K562 (cell line): ENCODE measurements around the gene DCDC2. TPM values are rescaled to one million over a fixed set of nuclear protein-coding genes. Genes with fewer than 3 reads are reported as not detected.

Experiments
- ATAC-seq: fragments of 200-7000 bp; cut with Tn5 transposase; 3 replicates; pipeline ENCODE4 v1.9.1; 2020; ENCODE audit warnings: moderate library complexity
- BruUV-seq: library from RNA; stranded (reverse); fragments of 400-500 nt; replicated peaks from 2 replicates; lab custom pipeline; 2021; lab: Mats Ljungman, UMichigan
- CTCF ChIA-PET: fragments of 300-600 bp; formaldehyde crosslinking; extraction: SDS; loops from one replicate; lab custom pipeline; 2021; ENCODE audit warnings: low intra/inter-chr PET ratio; lab: Yijun Ruan, JAX
- POLR2A ChIA-PET: fragments of 300-600, 350-650 bp; sonication (Branson Sonifier 250); formaldehyde crosslinking; extraction: SDS; loops from one replicate; lab custom pipeline; 2021; ENCODE audit warnings: antibody characterized with exemption, inconsistent platforms; lab: Yijun Ruan, JAX
- DNase-seq, 4 experiments: peaks; one replicate each; pipeline versions ENCODE4 v3.0.0 to v3.0.0-alpha.2; 2011 to 2018; ENCODE audit warnings: low spot score in 3 of 4, mixed read lengths in 3 of 4; ENCODE audit errors: extremely low read depth in 1 of 4
- FAIRE-seq: peaks from 2 replicates; lab custom pipeline; 2011; peaks lifted over from hg19 to GRCh38; lab: Jason Lieb, UNC
- H2AFZ ChIP-seq: 2 replicates; pipeline ENCODE4 v1.6.0; 2011; ENCODE audit warnings: low read depth, low read length, control low read depth, inconsistent platforms
- H3K27ac ChIP-seq: fragments of 200-600 bp; 3 replicates; pipeline ENCODE4 v1.8.0; 2011; ENCODE audit warnings: low read depth, mild to moderate bottlenecking, control low read depth, inconsistent platforms, low read length, moderate library complexity, mixed read lengths; ENCODE audit errors: extremely low read depth
- H3K27me3 ChIP-seq, 2 experiments: fragments of 300-600 bp in 1 of 2; 2 replicates in 1 of 2; 3 replicates in 1 of 2; pipeline versions ENCODE4 v1.6.0 to v1.8.0; 2011; ENCODE audit warnings: inconsistent platforms in 2 of 2, low read length in 2 of 2, mild to moderate bottlenecking in 1 of 2, mixed read lengths in 1 of 2, moderate library complexity in 1 of 2; ENCODE audit not compliant: control insufficient read depth in 2 of 2, insufficient read depth in 2 of 2
- H3K36me3 ChIP-seq: fragments of 300-600 bp; 3 replicates; pipeline ENCODE4 v1.8.0; 2011; ENCODE audit warnings: mild to moderate bottlenecking, low read length, inconsistent platforms; ENCODE audit not compliant: control insufficient read depth, insufficient read depth
- H3K4me1 ChIP-seq, 2 experiments: fragments of 200-600 bp in 1 of 2; replicated peaks in 1 of 2; 2 replicates in 1 of 2; 3 replicates in 1 of 2; pipeline versions ENCODE4 v1.5.1 to v1.8.0; 2011; ENCODE audit warnings: inconsistent platforms in 2 of 2, low read length in 2 of 2, mild to moderate bottlenecking in 1 of 2, mixed read lengths in 1 of 2, moderate library complexity in 1 of 2; ENCODE audit not compliant: control insufficient read depth in 2 of 2, insufficient read depth in 2 of 2
- H3K4me2 ChIP-seq: 2 replicates; pipeline ENCODE4 v1.6.1; 2011; ENCODE audit warnings: low read length, control low read depth, inconsistent platforms, mixed read lengths; ENCODE audit not compliant: insufficient read depth
- H3K4me3 ChIP-seq: fragments of 200-600 bp; sonication (generic), shearing (Covaris generic); 2 replicates; pipeline ENCODE4 v1.5.1; 2016; ENCODE audit warnings: control low read depth, inconsistent platforms
- H3K79me2 ChIP-seq: fragments of 200-600 bp; 3 replicates; pipeline ENCODE4 v1.8.0; 2011; ENCODE audit warnings: low read length, inconsistent platforms; ENCODE audit not compliant: control insufficient read depth, insufficient read depth
- H3K9ac ChIP-seq, 2 experiments: 2 replicates each; pipeline versions ENCODE4 v1.6.0 to v1.6.1; 2011; ENCODE audit warnings: low read depth in 2 of 2, low read length in 2 of 2, control low read depth in 1 of 2, inconsistent platforms in 1 of 2, mild to moderate bottlenecking in 1 of 2, mixed read lengths in 1 of 2; ENCODE audit not compliant: insufficient read depth in 1 of 2
- H3K9me1 ChIP-seq: one replicate; pipeline ENCODE4 v1.6.0; 2011; ENCODE audit warnings: inconsistent platforms, mild to moderate bottlenecking, low read length, moderate library complexity; ENCODE audit not compliant: control insufficient read depth, insufficient read depth
- H3K9me3 ChIP-seq: replicated peaks from 2 replicates; pipeline ENCODE4 v1.5.1; 2011; ENCODE audit warnings: low read depth, low read length, inconsistent platforms; ENCODE audit not compliant: control insufficient read depth, insufficient read depth
- H4K20me1 ChIP-seq: replicated peaks from 2 replicates; pipeline ENCODE4 v1.6.1; 2011; ENCODE audit warnings: low read length, inconsistent platforms, mixed read lengths; ENCODE audit not compliant: control insufficient read depth, insufficient read depth
- E2F6 ChIP-seq, 2 experiments: IDR thresholded peaks; 2 replicates each; pipeline ENCODE4 v1.6.1; 2011; ENCODE audit warnings: borderline replicate concordance in 1 of 2, control low read depth in 1 of 2, low read depth in 1 of 2, low read length in 1 of 2, mild to moderate bottlenecking in 1 of 2, mixed read lengths in 1 of 2, moderate library complexity in 1 of 2; ENCODE audit not compliant: insufficient read depth in 1 of 2, insufficient read length in 1 of 2, poor library complexity in 1 of 2, severe bottlenecking in 1 of 2; ENCODE audit errors: extremely low read depth in 1 of 2
- JUN ChIP-seq, 2 experiments: sonication (generic) in 1 of 2; formaldehyde crosslinking in 1 of 2; IDR thresholded peaks; 2 replicates each; pipeline versions ENCODE4 v1.6.1 to v1.8.0; 2012 to 2022; ENCODE audit warnings: borderline replicate concordance in 2 of 2, mild to moderate bottlenecking in 2 of 2, improper control_type of control experiment in 1 of 2, low read depth in 1 of 2, low read length in 1 of 2, missing genetic modification reagents in 1 of 2
- KLF1 ChIP-seq: fragments of 450-650 bp; IDR thresholded peaks from 2 replicates; pipeline ENCODE4 v1.6.1; 2016; ENCODE audit warnings: missing genetic modification characterization, missing compliant biosample characterization
- MAFF ChIP-seq: IDR thresholded peaks from 2 replicates; pipeline ENCODE4 v1.6.1; 2012; ENCODE audit warnings: low read length, improper control_type of control experiment
- NBN ChIP-seq: fragments of 450-650 bp; IDR thresholded peaks from 2 replicates; pipeline ENCODE4 v1.6.1; 2016; ENCODE audit warnings: low read depth, mild to moderate bottlenecking
- NONO ChIP-seq, 2 experiments: fragments of 200-400 bp in 1 of 2; fragments of 450-650 bp in 1 of 2; formaldehyde crosslinking in 1 of 2; IDR thresholded peaks; 2 replicates each; pipeline ENCODE4 v1.6.1; 2017; ENCODE audit warnings: low read depth in 2 of 2, mild to moderate bottlenecking in 2 of 2, moderate library complexity in 2 of 2, low read length in 1 of 2
- PHTF2 ChIP-seq: fragments of 250-450 bp; sonication (Bioruptor Pico); IDR thresholded peaks from 2 replicates; pipeline ENCODE4 v1.5.0; 2021; ENCODE audit warnings: mild to moderate bottlenecking
- SNRNP70 ChIP-seq: fragments of 200-400 bp; formaldehyde crosslinking; optimal IDR thresholded peaks from 2 replicates; pipeline ENCODE3; 2017; ENCODE audit warnings: low read depth, low read length
- ZBTB49 ChIP-seq: sonication (generic); formaldehyde crosslinking; IDR thresholded peaks from 2 replicates; pipeline ENCODE4 v1.8.0; 2022; ENCODE audit warnings: missing genetic modification reagents, mild to moderate bottlenecking, borderline replicate concordance
- ZEB2 ChIP-seq: fragments of 450-650 bp; IDR thresholded peaks from 2 replicates; pipeline ENCODE4 v1.6.1; 2016
- ZFX ChIP-seq: sonication (generic); formaldehyde crosslinking; IDR thresholded peaks from 2 replicates; pipeline ENCODE4 v1.8.0; 2022; ENCODE audit warnings: mild to moderate bottlenecking, missing genetic modification reagents, moderate library complexity
- ZNF121 ChIP-seq: sonication (generic); formaldehyde crosslinking; conservative IDR thresholded peaks from 2 replicates; pipeline ENCODE4 v1.8.0; 2022; ENCODE audit warnings: missing genetic modification reagents
- ZNF175 ChIP-seq: fragments of 200-800 bp; sonication (Bioruptor generic); IDR thresholded peaks from 2 replicates; pipeline ENCODE4 v1.6.1; 2016; ENCODE audit warnings: low read depth, mild to moderate bottlenecking, missing genetic modification characterization, missing compliant biosample characterization
- ZNF699 ChIP-seq: fragments of 250-450 bp; sonication (Bioruptor Pico); IDR thresholded peaks from 2 replicates; pipeline ENCODE4 v1.8.0; 2021; ENCODE audit warnings: mild to moderate bottlenecking, moderate library complexity; ENCODE audit not compliant: insufficient replicate concordance
- WGBS: fragments of 100-300 bp; shearing (Covaris generic); methylation state at CpG from one replicate; pipeline ENCODE4 v1.1.6; 2016; ENCODE audit warnings: low coverage, mixed read lengths; ENCODE audit not compliant: insufficient coverage; ENCODE audit errors: missing lambda C conversion rate; 5-methylcytosine and 5-hydroxymethylcytosine counted together
- in situ Hi-C: fragments of 300-500 bp; cut with MboI; formaldehyde crosslinking; loops from 4 replicates; pipeline ENCODE4 v1.15.0; 2018; ENCODE audit warnings: inconsistent platforms, mixed read lengths
- intact Hi-C: fragments of 100-400 bp; cut with micrococcal nuclease; formaldehyde crosslinking; loops from 2 replicates; pipeline ENCODE4 v1.14.2; 2022
- polyA plus RNA-seq, 8 experiments: library from polyadenylated mRNA; depleted of rRNA in 4 of 8; stranded (reverse) in 5 of 8; unstranded in 3 of 8; fragments of >200 nt; fragmentation: Nextera tagmentation in 2 of 8; fragmentation: Illumina TruSeq in 1 of 8; extraction: Ambion mirVana in 2 of 8; extraction: Trizol in 1 of 8; gene quantifications; 2 replicates each; pipeline versions ENCODE4 v1.2.1 to v1.2.3, GENCODE V29; 2011 to 2014; ENCODE audit warnings: inconsistent platforms in 1 of 8, missing spikeins in 1 of 8
- total RNA-seq, 7 experiments: library from RNA; depleted of rRNA in 6 of 7; stranded (reverse); fragments of >200 nt in 6 of 7; fragmentation: Illumina TruSeq in 2 of 7; extraction: Trizol in 2 of 7; gene quantifications; 2 replicates each; pipeline versions ENCODE4 v1.2.1 to v1.2.3, GENCODE V29; 2011 to 2021; ENCODE audit warnings: low replicate concordance in 1 of 7
- TF ChIP-seq, protein P1 (sequence below): fragments of 250-450 bp; sonication (Bioruptor Pico); IDR thresholded peaks from 2 replicates; pipeline ENCODE4 v1.5.1; 2021; ENCODE audit warnings: mild to moderate bottlenecking
- TF ChIP-seq, protein P2 (sequence below), 2 experiments: fragments of 450-650 bp; IDR thresholded peaks; 2 replicates each; pipeline ENCODE4 v1.6.1; 2016

The DCDC2 gene
- total and polyA plus RNA-seq, 9 of the 15 experiments (the other 6 are each of a cell fraction or from before 2014, with no cell fraction given), result 0.04 TPM; not detected in 8

- in situ Hi-C loops (no loop called here), intact Hi-C loops (no loop called here)
- DNase-seq (no peak), FAIRE-seq (no peak), ATAC-seq (no peak)
- Histone ChIP-seq H3K4me2 (no peak overlapping the region), H3K9ac (no peak overlapping the region), H3K4me3 (no peak overlapping the region), H3K79me2 (no peaks in the 10 kb centered on the region), H3K9me1 (no peaks in the 10 kb centered on the region), H3K27me3 (no peaks in the 10 kb centered on the region), H4K20me1 (no peaks in the 10 kb centered on the region), H3K27ac (no peak overlapping the region), H3K4me1 (no peaks in the 10 kb centered on the region), H3K36me3 (no peaks in the 10 kb centered on the region), H3K9me3 (no peaks in the 10 kb centered on the region)
- WGBS, result 2% methylated on average over 2 of the region's 2 CpGs
- BruUV-seq, result no TSS peak
- POLR2A ChIA-PET, result interaction anchor here (0.6 kb wide), 1 partner anchor 319 kb away, joined by 5 read pairs; no protein-coding TSS in a partner anchor
- CTCF ChIA-PET, result no interaction called here
- TF ChIP-seq, protein P1, sequence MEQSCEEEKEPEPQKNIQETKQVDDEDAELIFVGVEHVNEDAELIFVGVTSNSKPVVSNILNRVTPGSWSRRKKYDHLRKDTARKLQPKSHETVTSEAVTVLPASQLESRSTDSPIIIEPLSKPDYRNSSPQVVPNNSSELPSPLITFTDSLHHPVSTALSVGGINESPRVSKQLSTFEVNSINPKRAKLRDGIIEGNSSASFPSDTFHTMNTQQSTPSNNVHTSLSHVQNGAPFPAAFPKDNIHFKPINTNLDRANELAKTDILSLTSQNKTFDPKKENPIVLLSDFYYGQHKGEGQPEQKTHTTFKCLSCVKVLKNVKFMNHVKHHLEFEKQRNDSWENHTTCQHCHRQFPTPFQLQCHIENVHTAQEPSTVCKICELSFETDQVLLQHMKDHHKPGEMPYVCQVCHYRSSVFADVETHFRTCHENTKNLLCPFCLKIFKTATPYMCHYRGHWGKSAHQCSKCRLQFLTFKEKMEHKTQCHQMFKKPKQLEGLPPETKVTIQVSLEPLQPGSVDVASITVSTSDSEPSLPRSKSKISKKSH (CRISPR knock-in tag), result no peak
- TF ChIP-seq ZFX (CRISPR knock-in tag), result no peak
- no peak for TF ChIP-seq ZNF699 (CRISPR knock-in tag)
- TF ChIP-seq ZNF175 (CRISPR knock-in tag), result no peak
- no peak for TF ChIP-seq ZEB2
- no peak for TF ChIP-seq ZBTB49
- TF ChIP-seq, protein P2, sequence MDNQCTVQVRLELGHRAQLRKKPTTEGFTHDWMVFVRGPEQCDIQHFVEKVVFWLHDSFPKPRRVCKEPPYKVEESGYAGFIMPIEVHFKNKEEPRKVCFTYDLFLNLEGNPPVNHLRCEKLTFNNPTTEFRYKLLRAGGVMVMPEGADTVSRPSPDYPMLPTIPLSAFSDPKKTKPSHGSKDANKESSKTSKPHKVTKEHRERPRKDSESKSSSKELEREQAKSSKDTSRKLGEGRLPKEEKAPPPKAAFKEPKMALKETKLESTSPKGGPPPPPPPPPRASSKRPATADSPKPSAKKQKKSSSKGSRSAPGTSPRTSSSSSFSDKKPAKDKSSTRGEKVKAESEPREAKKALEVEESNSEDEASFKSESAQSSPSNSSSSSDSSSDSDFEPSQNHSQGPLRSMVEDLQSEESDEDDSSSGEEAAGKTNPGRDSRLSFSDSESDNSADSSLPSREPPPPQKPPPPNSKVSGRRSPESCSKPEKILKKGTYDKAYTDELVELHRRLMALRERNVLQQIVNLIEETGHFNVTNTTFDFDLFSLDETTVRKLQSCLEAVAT (IDR thresholded peaks at IDR 0.05), result no peak
- no peak for TF ChIP-seq KLF1
- TF ChIP-seq ZNF121, result no peak
- no peak for TF ChIP-seq NONO (IDR thresholded peaks at IDR 0.05; ENCODE audit: low read depth in 2 of 2, low read length in 1 of 2)
- no peak for TF ChIP-seq MAFF
- no peak for TF ChIP-seq E2F6 (IDR thresholded peaks at IDR 0.05; ENCODE audit: borderline replicate concordance in 1 of 2, extremely low read depth in 1 of 2, insufficient read depth in 1 of 2, insufficient read length in 1 of 2, low read depth in 1 of 2, low read length in 1 of 2, poor library complexity in 1 of 2, severe bottlenecking in 1 of 2)
- TF ChIP-seq NBN, result no peak
- no peak for TF ChIP-seq SNRNP70
- TF ChIP-seq JUN (IDR thresholded peaks at IDR 0.05; ENCODE audit: borderline replicate concordance, low read depth, low read length), result no peak
- TF ChIP-seq JUN (CRISPR knock-in tag; IDR thresholded peaks at IDR 0.05; ENCODE audit: borderline replicate concordance), result no peak
- no peak for TF ChIP-seq PHTF2 (CRISPR knock-in tag)
- TF ChIP-seq, all 486 proteins: peak for 0
- no peak overlapping the region for H2AFZ ChIP-seq
Measured at GRCh38 chr6:24329451-24329850, 28.4 kb downstream of the DCDC2 start.
